ENCODE results near the gene SNRPD1. TPM values are rescaled to one million over a fixed set of nuclear protein-coding genes. Genes with fewer than 3 reads are reported as not detected.
"Not testable (repeated sequence)": the region's sequence is repeated elsewhere in the genome, so short reads cannot be mapped to it uniquely, and the experiment has no call there.

SNRPD1 gene
- polyA plus RNA-seq, 3 donors, result 6.2 to 18.6 (median 17.2) TPM

- WGBS, 3 donors, result 72 to 93% (median 79%) methylated on average over 9 of the region's 9 CpGs
- H3K27ac ChIP-seq (ENCODE audit: low read depth, low read length), result no peak overlapping the region
These were observed 17.1 kb downstream of the SNRPD1 start for GRCh38 chr18:21629089-21629832.

- no peak overlapping the region for H3K27ac ChIP-seq (ENCODE audit: low read depth, low read length)
These were observed 20.3 kb downstream of the SNRPD1 start for GRCh38 chr18:21632393-21632792.

GRCh38 chr18:21634588-21635199, 22.6 kb downstream of the SNRPD1 start:
- 86 to 90% (median 87%) methylated on average over 4 of the region's 4 CpGs for WGBS, 3 donors
- no peak overlapping the region for H3K27ac ChIP-seq (ENCODE audit: low read depth, low read length)

More at GRCh38 chr18:21632393-21632792, 20.3 kb downstream of the SNRPD1 start:
- WGBS, 3 donors, result 95 to 100% (median 100%) methylated on average over 1 of the region's 1 CpG

GRCh38 chr18:21636769-21637168, 24.7 kb downstream of the SNRPD1 start:
- WGBS, 3 donors, result 95 to 96% (median 95%) methylated on average over 13 of the region's 13 CpGs
- H3K27ac ChIP-seq (ENCODE audit: low read depth, low read length), result no peak overlapping the region

- 90 to 93% (median 92%) methylated on average over 3 of the region's 3 CpGs for WGBS, 3 donors
- H3K27ac ChIP-seq (ENCODE audit: low read depth, low read length), result no peak overlapping the region
These were observed 26.7 kb downstream of the SNRPD1 start for GRCh38 chr18:21638822-21639221.

- H3K27ac ChIP-seq (ENCODE audit: low read depth, low read length), result not testable (repeated sequence)
- 95 to 100% (median 100%) methylated on average over 5 of the region's 5 CpGs for WGBS, 3 donors
These were observed 28.3 kb downstream of the SNRPD1 start for GRCh38 chr18:21640375-21640774.

GRCh38 chr18:21650311-21650710, 38.2 kb downstream of the SNRPD1 start:
- WGBS, 3 donors, result 79 to 84% (median 81%) methylated on average over 1 of the region's 1 CpG

GRCh38 chr18:21652073-21652472, 40.0 kb downstream of the SNRPD1 start:
- no peak overlapping the region for H3K27ac ChIP-seq (ENCODE audit: low read depth, low read length)
- WGBS, 3 donors, result 95 to 98% (median 96%) methylated on average over 4 of the region's 4 CpGs

More at GRCh38 chr18:21650311-21650710, 38.2 kb downstream of the SNRPD1 start:
- H3K27ac ChIP-seq (ENCODE audit: low read depth, low read length), result no peak overlapping the region

GRCh38 chr18:21653361-21653760, 41.2 kb downstream of the SNRPD1 start:
- H3K27ac ChIP-seq (ENCODE audit: low read depth, low read length), result no peak overlapping the region
- 87 to 96% (median 94%) methylated on average over 3 of the region's 3 CpGs for WGBS, 3 donors

GRCh38 chr18:21656402-21656801, 44.3 kb downstream of the SNRPD1 start:
- H3K27ac ChIP-seq (ENCODE audit: low read depth, low read length), result no peak overlapping the region

- WGBS, 3 donors, result 86 to 95% (median 88%) methylated on average over 2 of the region's 2 CpGs
- no peak overlapping the region for H3K27ac ChIP-seq (ENCODE audit: low read depth, low read length)
These were observed 48.0 kb downstream of the SNRPD1 start for GRCh38 chr18:21660078-21660477.

GRCh38 chr18:21662581-21662980, 50.5 kb downstream of the SNRPD1 start:
- WGBS, 3 donors, result 95 to 98% (median 96%) methylated on average over 9 of the region's 9 CpGs

GRCh38 chr18:21663578-21663977, 51.5 kb downstream of the SNRPD1 start:
- WGBS, 3 donors, result 68 to 92% (median 88%) methylated on average over 7 of the region's 7 CpGs
- no peak overlapping the region for H3K27ac ChIP-seq (ENCODE audit: low read depth, low read length)

More at GRCh38 chr18:21662581-21662980, 50.5 kb downstream of the SNRPD1 start:
- H3K27ac ChIP-seq (ENCODE audit: low read depth, low read length), result no peak overlapping the region

- WGBS, 3 donors, result 23 to 94% (median 88%) methylated on average over 2 of the region's 2 CpGs
- H3K27ac ChIP-seq (ENCODE audit: low read depth, low read length), result no peak overlapping the region
These were observed 52.0 kb downstream of the SNRPD1 start for GRCh38 chr18:21664069-21664468.

GRCh38 chr18:21669736-21670285, 57.7 kb downstream of the SNRPD1 start:
- H3K27ac ChIP-seq (ENCODE audit: low read depth, low read length), result no peak overlapping the region
- 84 to 90% (median 86%) methylated on average over 9 of the region's 9 CpGs for WGBS, 3 donors

GRCh38 chr18:21672521-21673267, 60.6 kb downstream of the SNRPD1 start:
- 59 to 79% (median 72%) methylated on average over 3 of the region's 3 CpGs for WGBS, 3 donors
- H3K27ac ChIP-seq (ENCODE audit: low read depth, low read length), result no peak overlapping the region

- not testable (repeated sequence) for H3K27ac ChIP-seq (ENCODE audit: low read depth, low read length)
- 92 to 97% (median 96%) methylated on average over 8 of the region's 8 CpGs for WGBS, 3 donors
These were observed 63.2 kb downstream of the SNRPD1 start for GRCh38 chr18:21675354-21675753.

GRCh38 chr18:21678859-21679258, 66.7 kb downstream of the SNRPD1 start:
- no peak overlapping the region for H3K27ac ChIP-seq (ENCODE audit: low read depth, low read length)
- 46 to 90% (median 67%) methylated on average over 1 of the region's 1 CpG for WGBS, 3 donors

- H3K27ac ChIP-seq (ENCODE audit: low read depth, low read length), result no peak overlapping the region
- whole genome bisulfite sequencing, 3 donors, result 95 to 96% (median 95%) methylated on average over 6 of the region's 6 CpGs
These were observed 68.0 kb downstream of the SNRPD1 start for GRCh38 chr18:21680161-21680560.
